ENCODE measurements around the gene GPR152. TPM values are rescaled to one million over a fixed set of nuclear protein-coding genes. Genes with fewer than 3 reads are reported as not detected.

Gene GPR152
- total and polyA plus RNA-seq, 2 of the 8 experiments (the other 6 are each of a cell fraction or from before 2014, with no cell fraction given): not detected

DNA sequence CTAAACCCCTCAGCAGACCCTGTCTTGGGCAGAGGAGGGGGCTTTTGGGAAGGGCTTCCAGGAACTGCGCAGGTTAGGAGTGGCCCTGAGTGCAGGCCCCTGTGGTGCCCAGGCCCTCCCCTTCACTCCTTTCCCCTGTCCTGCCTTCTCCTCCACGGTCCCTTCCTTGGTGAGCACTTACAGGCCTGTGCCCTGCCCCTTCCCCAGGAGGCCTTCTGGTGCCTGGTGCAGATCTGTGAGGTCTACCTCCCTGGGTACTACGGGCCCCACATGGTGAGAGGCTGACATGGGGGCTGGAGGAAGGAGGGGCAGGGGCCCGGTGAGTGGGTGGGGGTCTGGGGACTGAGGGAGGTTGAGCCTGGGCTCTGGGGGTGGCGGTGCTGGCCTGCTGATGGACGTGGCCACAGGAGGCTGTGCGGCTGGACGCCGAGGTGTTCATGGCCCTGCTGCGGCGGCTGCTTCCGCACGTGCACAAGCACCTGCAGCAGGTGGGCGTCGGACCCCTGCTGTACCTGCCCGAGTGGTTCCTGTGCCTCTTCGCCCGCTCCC lies 46.0 kb downstream of the GPR152 start (continued):
- TF ChIP-seq ZNF274 (IDR thresholded peaks at IDR 0.05; ENCODE audit: borderline replicate concordance, extremely low read depth, low read length): no peak

Measured in H1 (cell line).